Immature natural killer cell (primary cell): ENCODE measurements around the gene LUZP2. TPM values are rescaled to one million over a fixed set of nuclear protein-coding genes. Genes with fewer than 3 reads are reported as not detected.

ENCODE experiments used
- DNase-seq, 3 donors: peaks; one replicate each; pipeline ENCODE4 v3.0.0; 2022; ENCODE audit warnings: mixed read lengths in 1 of 3
- H3K27ac Mint-ChIP-seq, 6 donors: one replicate each; pipeline ENCODE4 v1.8.0; 2020; ENCODE audit warnings: mixed read lengths in 6 of 6, mild to moderate bottlenecking in 5 of 6, inconsistent platforms in 4 of 6, moderate library complexity in 3 of 6
- H3K27me3 Mint-ChIP-seq, 3 donors: one replicate each; pipeline ENCODE4 v1.8.0; 2020 to 2021; ENCODE audit warnings: low read depth in 3 of 3, mild to moderate bottlenecking in 3 of 3, mixed read lengths in 3 of 3, moderate library complexity in 3 of 3, inconsistent platforms in 1 of 3
- H3K36me3 Mint-ChIP-seq, 3 donors: one replicate each; pipeline ENCODE4 v1.8.0; 2020; ENCODE audit warnings: mixed read lengths in 3 of 3, inconsistent platforms in 2 of 3, mild to moderate bottlenecking in 2 of 3
- H3K4me1 Mint-ChIP-seq, 2 donors: one replicate each; pipeline ENCODE4 v1.8.0; 2020; ENCODE audit warnings: inconsistent platforms in 2 of 2, mild to moderate bottlenecking in 2 of 2, mixed read lengths in 2 of 2, moderate library complexity in 1 of 2
- H3K4me3 Mint-ChIP-seq, 5 donors: one replicate each; pipeline ENCODE4 v1.8.0; 2020; ENCODE audit warnings: mild to moderate bottlenecking in 5 of 5, mixed read lengths in 5 of 5, inconsistent platforms in 3 of 5, moderate library complexity in 3 of 5
- H3K9me3 Mint-ChIP-seq, 6 donors: one replicate each; pipeline ENCODE4 v1.8.0; 2020; ENCODE audit warnings: mild to moderate bottlenecking in 6 of 6, mixed read lengths in 6 of 6, inconsistent platforms in 4 of 6, moderate library complexity in 3 of 6
- polyA plus RNA-seq, 3 donors: library from polyadenylated mRNA; unstranded; fragments of 300-500 nt; fragmentation: Illumina TruSeq; gene quantifications; one replicate each; pipeline ENCODE4 v1.2.3, GENCODE V29; 2021

LUZP2 gene
- polyA plus RNA-seq, 3 donors from 2014 or later: not detected

- DNase-seq: no peak
- Mint-ChIP-seq H3K36me3 (no peaks in the 10 kb centered on the region), H3K4me1 (no peaks in the 10 kb centered on the region), H3K4me3 (no peak overlapping the region), H3K27me3 (peaks cover 0 to 3% (median 0%) of the 10 kb centered on the region in 3 donors), H3K9me3 (no peaks in the 10 kb centered on the region), H3K27ac (no peak overlapping the region)
These were observed 127.6 kb downstream of the LUZP2 start for GRCh38 chr11:24624432-24624831.

- Mint-ChIP-seq H3K27me3 (peaks cover 0 to 3% (median 0%) of the 10 kb centered on the region in 3 donors), H3K36me3 (no peaks in the 10 kb centered on the region), H3K27ac (no peak overlapping the region), H3K9me3 (no peaks in the 10 kb centered on the region), H3K4me3 (no peak overlapping the region), H3K4me1 (no peaks in the 10 kb centered on the region)
- DNase-seq: no peak
These were observed 129.1 kb downstream of the LUZP2 start for GRCh38 chr11:24625975-24626374.

GRCh38 chr11:24628224-24628776 is 131.4 kb downstream of the LUZP2 start:
- H3K36me3 Mint-ChIP-seq: peaks cover 0 to 5% (median 0%) of the 10 kb centered on the region in 3 donors
- DNase-seq: no peak
- no peaks in the 10 kb centered on the region for H3K4me1 Mint-ChIP-seq
- H3K27me3 Mint-ChIP-seq: no peaks in the 10 kb centered on the region
- H3K4me3 Mint-ChIP-seq: no peak overlapping the region
- no peak overlapping the region for H3K27ac Mint-ChIP-seq
- peaks cover 0 to 11% (median under 1%) of the 10 kb centered on the region in 6 donors for H3K9me3 Mint-ChIP-seq

GRCh38 chr11:24634606-24635160 is 137.8 kb downstream of the LUZP2 start:
- Mint-ChIP-seq H3K4me3 (no peak overlapping the region), H3K36me3 (peaks cover 0 to 5% (median 0%) of the 10 kb centered on the region in 3 donors), H3K27ac (no peak overlapping the region), H3K27me3 (no peaks in the 10 kb centered on the region), H3K9me3 (peaks cover 0 to 16% (median 3%) of the 10 kb centered on the region in 6 donors), H3K4me1 (no peaks in the 10 kb centered on the region)
- no peak for DNase-seq

GRCh38 chr11:24635588-24636290 is 138.9 kb downstream of the LUZP2 start:
- H3K9me3 Mint-ChIP-seq: peaks cover 0 to 22% (median 4%) of the 10 kb centered on the region in 6 donors
- no peaks in the 10 kb centered on the region for H3K4me1 Mint-ChIP-seq
- no peaks in the 10 kb centered on the region for H3K27me3 Mint-ChIP-seq
- no peak overlapping the region for H3K4me3 Mint-ChIP-seq
- H3K36me3 Mint-ChIP-seq: peaks cover 0 to 5% (median 0%) of the 10 kb centered on the region in 3 donors
- H3K27ac Mint-ChIP-seq: no peak overlapping the region
- DNase-seq: no peak

- Mint-ChIP-seq H3K27ac (no peak overlapping the region), H3K9me3 (peaks cover 0 to 20% (median 4%) of the 10 kb centered on the region in 6 donors), H3K36me3 (peaks cover 0 to 5% (median 0%) of the 10 kb centered on the region in 3 donors), H3K4me3 (no peak overlapping the region), H3K27me3 (no peaks in the 10 kb centered on the region), H3K4me1 (no peaks in the 10 kb centered on the region)
- no peak for DNase-seq
These were observed 139.4 kb downstream of the LUZP2 start for GRCh38 chr11:24636291-24636629.

GRCh38 chr11:24637520-24637919 is 140.7 kb downstream of the LUZP2 start:
- no peaks in the 10 kb centered on the region for H3K4me1 Mint-ChIP-seq
- H3K9me3 Mint-ChIP-seq: peaks cover 0 to 23% (median 3%) of the 10 kb centered on the region in 6 donors
- H3K27me3 Mint-ChIP-seq: no peaks in the 10 kb centered on the region
- H3K36me3 Mint-ChIP-seq: no peaks in the 10 kb centered on the region
- no peak overlapping the region for H3K27ac Mint-ChIP-seq
- no peak overlapping the region for H3K4me3 Mint-ChIP-seq
- DNase-seq: no peak

- no peak overlapping the region for H3K27ac Mint-ChIP-seq
- DNase-seq: no peak
- peaks cover 0 to 2% (median 0%) of the 10 kb centered on the region in 3 donors for H3K27me3 Mint-ChIP-seq
- peaks cover 2 to 22% (median 9%) of the 10 kb centered on the region in 6 donors for H3K9me3 Mint-ChIP-seq
- H3K4me1 Mint-ChIP-seq: no peaks in the 10 kb centered on the region
- no peak overlapping the region for H3K4me3 Mint-ChIP-seq
- no peaks in the 10 kb centered on the region for H3K36me3 Mint-ChIP-seq
These were observed 145.8 kb downstream of the LUZP2 start for GRCh38 chr11:24642648-24643047.

GRCh38 chr11:24645563-24645962 is 148.7 kb downstream of the LUZP2 start:
- DNase-seq: no peak
- Mint-ChIP-seq H3K27ac (no peak overlapping the region), H3K9me3 (peaks cover 1 to 29% (median 9%) of the 10 kb centered on the region in 6 donors), H3K4me3 (no peak overlapping the region), H3K4me1 (no peaks in the 10 kb centered on the region), H3K36me3 (no peaks in the 10 kb centered on the region), H3K27me3 (peaks cover 0 to 2% (median 0%) of the 10 kb centered on the region in 3 donors)

- H3K36me3 Mint-ChIP-seq: no peaks in the 10 kb centered on the region
- no peak overlapping the region for H3K27ac Mint-ChIP-seq
- no peak for DNase-seq
- H3K9me3 Mint-ChIP-seq: peaks cover 0 to 34% (median 7%) of the 10 kb centered on the region in 6 donors
- H3K4me1 Mint-ChIP-seq: no peaks in the 10 kb centered on the region
- peaks cover 0 to 2% (median 0%) of the 10 kb centered on the region in 3 donors for H3K27me3 Mint-ChIP-seq
- H3K4me3 Mint-ChIP-seq: no peak overlapping the region
These were observed 155.0 kb downstream of the LUZP2 start for GRCh38 chr11:24651873-24652272.

GRCh38 chr11:24653901-24654300 is 157.0 kb downstream of the LUZP2 start:
- Mint-ChIP-seq H3K4me3 (no peak overlapping the region), H3K4me1 (no peaks in the 10 kb centered on the region), H3K27ac (no peak overlapping the region), H3K9me3 (peaks cover 0 to 27% (median 8%) of the 10 kb centered on the region in 6 donors), H3K27me3 (no peaks in the 10 kb centered on the region), H3K36me3 (no peaks in the 10 kb centered on the region)
- no peak for DNase-seq

GRCh38 chr11:24661331-24661730 is 164.5 kb downstream of the LUZP2 start:
- Mint-ChIP-seq H3K27me3 (no peaks in the 10 kb centered on the region), H3K4me3 (no peak overlapping the region), H3K27ac (no peak overlapping the region), H3K4me1 (no peaks in the 10 kb centered on the region), H3K9me3 (peaks cover 0 to 21% (median 5%) of the 10 kb centered on the region in 6 donors), H3K36me3 (no peaks in the 10 kb centered on the region)
- no peak for DNase-seq

GRCh38 chr11:24664399-24664798 is 167.5 kb downstream of the LUZP2 start:
- Mint-ChIP-seq H3K4me3 (no peak overlapping the region), H3K27me3 (no peaks in the 10 kb centered on the region), H3K4me1 (no peaks in the 10 kb centered on the region), H3K9me3 (peaks cover 0 to 21% (median 2%) of the 10 kb centered on the region in 6 donors), H3K27ac (no peak overlapping the region), H3K36me3 (no peaks in the 10 kb centered on the region)
- DNase-seq: no peak

GRCh38 chr11:24667353-24667968 is 170.6 kb downstream of the LUZP2 start:
- Mint-ChIP-seq H3K4me3 (no peak overlapping the region), H3K27ac (no peak overlapping the region), H3K36me3 (no peaks in the 10 kb centered on the region), H3K27me3 (peaks cover 0 to 2% (median 0%) of the 10 kb centered on the region in 3 donors), H3K4me1 (no peaks in the 10 kb centered on the region), H3K9me3 (peaks cover 0 to 15% (median 2%) of the 10 kb centered on the region in 6 donors)
- DNase-seq: no peak
